GM12878 (cell line): ENCODE data around the gene ARHGAP26. TPM values are rescaled to one million over a fixed set of nuclear protein-coding genes. Genes with fewer than 3 reads are reported as not detected.
A peak's percentile ranks its signal among the peaks of the same experiment; 100 is the strongest.

ENCODE experiments used
- ATAC-seq: fragments of 200-7000 bp; cut with Tn5 transposase; 3 replicates; pipeline ENCODE4 v1.9.1; 2020; ENCODE audit warnings: mild to moderate bottlenecking, moderate library complexity
- BruUV-seq: library from RNA; stranded (reverse); fragments of 400-500 nt; replicated peaks from 2 replicates; lab custom pipeline; 2021; lab: Mats Ljungman, UMichigan
- CTCF ChIA-PET: fragments of 300-600 bp; sonication (Branson Sonifier 250); formaldehyde crosslinking; extraction: SDS; loops from one replicate; lab custom pipeline; 2021; ENCODE audit warnings: inconsistent platforms; lab: Yijun Ruan, JAX
- POLR2A ChIA-PET: fragments of 350-600 bp; formaldehyde crosslinking; extraction: SDS; loops from one replicate; lab custom pipeline; 2021; ENCODE audit warnings: inconsistent platforms; lab: Charles Lee
- RAD21 ChIA-PET: fragments of 300-600 bp; sonication (Branson Sonifier 250); formaldehyde crosslinking; loops from one replicate; lab custom pipeline; 2023; ENCODE audit warnings: antibody characterized with exemption; ENCODE audit not compliant: unreplicated experiment; lab: Charles Lee
- SMC1A ChIA-PET: fragments of 300-600 bp; sonication (Branson Sonifier 250); formaldehyde crosslinking; loops from one replicate; lab custom pipeline; 2023; ENCODE audit not compliant: unreplicated experiment, uncharacterized antibody; lab: Charles Lee
- DNase-seq: peaks from one replicate; pipeline ENCODE4 v3.0.0-alpha.2; 2011; ENCODE audit warnings: low read depth, low spot score
- FAIRE-seq: peaks from 3 replicates; lab custom pipeline; 2011; peaks lifted over from hg19 to GRCh38; lab: Jason Lieb, UNC
- H2AFZ ChIP-seq: 2 replicates; pipeline ENCODE4 v1.6.0; 2011; ENCODE audit warnings: low read depth, low read length, control low read depth; ENCODE audit not compliant: control insufficient read depth
- H3K27ac ChIP-seq: 2 replicates; pipeline ENCODE4 v1.5.1; 2011; ENCODE audit warnings: control low read depth; ENCODE audit not compliant: control insufficient read depth, insufficient read depth
- H3K27me3 ChIP-seq, 2 experiments: replicated peaks in 1 of 2; 2 replicates each; pipeline versions ENCODE4 v1.6.0 to v1.6.1; 2011; ENCODE audit warnings: low read length in 1 of 2; ENCODE audit not compliant: control insufficient read depth in 2 of 2, insufficient read depth in 2 of 2
- H3K36me3 ChIP-seq, 2 experiments: 2 replicates each; pipeline ENCODE4 v1.5.1; 2011; ENCODE audit warnings: low read length in 1 of 2; ENCODE audit not compliant: control insufficient read depth in 2 of 2, insufficient read depth in 2 of 2
- H3K4me1 ChIP-seq: 2 replicates; pipeline ENCODE4 v1.6.1; 2011; ENCODE audit warnings: mild to moderate bottlenecking, low read length, moderate library complexity, mixed read lengths; ENCODE audit not compliant: control insufficient read depth, insufficient read depth
- H3K4me2 ChIP-seq: 2 replicates; pipeline ENCODE4 v1.6.0; 2011; ENCODE audit warnings: control low read depth; ENCODE audit not compliant: control insufficient read depth, insufficient read depth
- H3K4me3 ChIP-seq: fragments of 200-600 bp; sonication (generic); 2 replicates; pipeline ENCODE4 v1.5.1; 2016
- H3K79me2 ChIP-seq: 2 replicates; pipeline ENCODE4 v1.6.0; 2011; ENCODE audit warnings: low read length; ENCODE audit not compliant: control insufficient read depth, insufficient read depth
- H3K9ac ChIP-seq: 2 replicates; pipeline ENCODE4 v1.8.0; 2011; ENCODE audit warnings: low read length, control low read depth, mixed read lengths; ENCODE audit not compliant: control insufficient read depth, insufficient read depth
- H3K9me3 ChIP-seq: replicated peaks from 3 replicates; pipeline ENCODE4 v1.5.1; 2011; ENCODE audit warnings: mild to moderate bottlenecking, low read length; ENCODE audit not compliant: control insufficient read depth, insufficient read depth
- H4K20me1 ChIP-seq: 2 replicates; pipeline ENCODE4 v1.6.0; 2011; ENCODE audit not compliant: control insufficient read depth, insufficient read depth
- E2F8 ChIP-seq: fragments of 450-650 bp; IDR thresholded peaks from 2 replicates; pipeline ENCODE4 v1.6.1; 2018; ENCODE audit warnings: mild to moderate bottlenecking, low read depth, moderate library complexity; ENCODE audit not compliant: partially characterized antibody
- MLLT1 ChIP-seq: fragments of 450-650 bp; IDR thresholded peaks from 2 replicates; pipeline ENCODE4 v1.6.1; 2016; ENCODE audit warnings: mild to moderate bottlenecking
- RB1 ChIP-seq: fragments of 450-650 bp; formaldehyde crosslinking; IDR thresholded peaks from 2 replicates; pipeline ENCODE4 v1.6.1; 2017; ENCODE audit warnings: mild to moderate bottlenecking, borderline replicate concordance
- ZBTB4 ChIP-seq: fragments of 450-650 bp; formaldehyde crosslinking; IDR thresholded peaks from 2 replicates; pipeline ENCODE4 v1.4.0; 2022; ENCODE audit warnings: mild to moderate bottlenecking, moderate library complexity
- ZNF384 ChIP-seq: IDR thresholded peaks from 2 replicates; pipeline ENCODE4 v1.6.1; 2012; ENCODE audit warnings: low read depth, mild to moderate bottlenecking, low read length, improper control_type of control experiment, borderline replicate concordance
- ZNF592 ChIP-seq: fragments of 450-650 bp; IDR thresholded peaks from 2 replicates; pipeline ENCODE4 v1.6.1; 2017; ENCODE audit warnings: mild to moderate bottlenecking, moderate library complexity
- WGBS: methylation state at CpG from one replicate; pipeline ENCODE4 v1.1.6; 2016; ENCODE audit warnings: low lambda C conversion rate; ENCODE audit not compliant: insufficient replicate concordance, insufficient coverage; ENCODE audit errors: missing lambda C conversion rate; 5-methylcytosine and 5-hydroxymethylcytosine counted together
- in situ Hi-C: fragments of 300-500 bp; cut with MboI; formaldehyde crosslinking; loops from 9 replicates; pipeline ENCODE4 v1.14.3; 2018; ENCODE audit warnings: mixed read lengths
- intact Hi-C: fragments of 100-400 bp; cut with micrococcal nuclease; formaldehyde crosslinking; loops from one replicate; pipeline ENCODE4 v1.14.2; 2022; ENCODE audit not compliant: unreplicated experiment
- polyA plus RNA-seq, 11 experiments: library from polyadenylated mRNA; depleted of rRNA in 4 of 11; unstranded in 6 of 11; stranded (reverse) in 5 of 11; fragments of >200 nt; fragmentation: Nextera tagmentation in 4 of 11; fragmentation: Illumina TruSeq in 1 of 11; extraction: Ambion mirVana in 4 of 11; extraction: Trizol in 1 of 11; gene quantifications; 1 replicate in 1 of 11; 2 replicates in 10 of 11; pipeline versions ENCODE4 v1.2.1 to v1.2.3, GENCODE V29; 2011 to 2016; ENCODE audit warnings: inconsistent platforms in 2 of 11, missing spikeins in 2 of 11, low read depth in 1 of 11
- total RNA-seq, 4 experiments: library from RNA; depleted of rRNA in 3 of 4; stranded (reverse); fragments of >200 nt in 3 of 4; fragmentation: Illumina TruSeq in 1 of 4; extraction: Trizol in 1 of 4; gene quantifications; 2 replicates each; pipeline versions ENCODE4 v1.2.1 to v1.2.3, GENCODE V29; 2013 to 2021

ARHGAP26 gene
- total and polyA plus RNA-seq, 10 of the 15 experiments (the other 5 are each of a cell fraction or from before 2014, with no cell fraction given) = 9.4 to 41.5 (median 19.3) TPM

- no peaks in the 10 kb centered on the region; a peak in 1 of 4 replicates for H3K36me3 ChIP-seq
- TF ChIP-seq E2F8 (no peak), ZNF592 (no peak), MLLT1 (peak; percentile 62; the same call in 1 of the 2 replicates), ZNF384 (no peak), RB1 (no peak), ZBTB4 (CRISPR knock-in tag) (no peak)
- POLR2A ChIA-PET = interaction anchor here (1.2 to 9.0 kb wide), 7 partner anchors 8 to 204 kb away, joined by 3 to 114 read pairs (median 7); no protein-coding TSS in a partner anchor
- H4K20me1 ChIP-seq = no peaks in the 10 kb centered on the region
- H3K9ac ChIP-seq = no peak overlapping the region
- H3K27me3 ChIP-seq = no peaks in the 10 kb centered on the region
- H3K4me3 ChIP-seq = no peak overlapping the region
- no peak overlapping the region for H3K27ac ChIP-seq
- peaks cover 3% of the 10 kb centered on the region; the same call in 1 of the 2 replicates for H3K79me2 ChIP-seq
- BruUV-seq = no TSS peak
- H3K9me3 ChIP-seq = no peaks in the 10 kb centered on the region; the same call in 2 of the 3 replicates
- DNase-seq (no peak), FAIRE-seq (no peak), ATAC-seq (no peak)
- CTCF ChIA-PET = interaction anchor here (1.2 to 7.9 kb wide), 6 partner anchors 9 to 230 kb away, joined by 3 to 77 read pairs (median 28); no protein-coding TSS in a partner anchor
- peaks cover 43% of the 10 kb centered on the region for H3K4me1 ChIP-seq
- in situ Hi-C loops = no loop called here
- SMC1A ChIA-PET = interaction anchor here (0.8 to 19.2 kb wide), 14 partner anchors 8 to 231 kb away, joined by 3 to 423 read pairs (median 6); no protein-coding TSS in a partner anchor
- no peak overlapping the region for H3K4me2 ChIP-seq
- no peak overlapping the region for H2AFZ ChIP-seq
- RAD21 ChIA-PET = interaction anchor here (1.2 to 18.1 kb wide), 9 partner anchors 8 to 224 kb away, joined by 3 to 482 read pairs (median 41); no protein-coding TSS in a partner anchor
- intact Hi-C loops = no loop called here
- over 99% methylated on average over 6 of the region's 6 CpGs for WGBS
Observed at GRCh38 chr5:143227301-143227700, 457.1 kb downstream of the ARHGAP26 start.
